ENCODE measurements around the gene MED13L.

The MED13L gene

GRCh38 chr12:115912440-115912839 lies 365.1 kb downstream of the MED13L start:
- no peak overlapping the region for H3K27ac ChIP-seq (ENCODE audit: low read depth, low read length)
- H3K79me2 ChIP-seq (ENCODE audit: insufficient read depth, low read length), result no peaks in the 10 kb centered on the region
- H3K9me3 ChIP-seq (ENCODE audit: insufficient read depth, low read length), result no peaks in the 10 kb centered on the region
- H3K27me3 ChIP-seq (ENCODE audit: low read length), result no peaks in the 10 kb centered on the region
- H3F3A ChIP-seq (ENCODE audit: insufficient read depth), result no peaks in the 10 kb centered on the region
- no peak overlapping the region for H3K9ac ChIP-seq (ENCODE audit: low read length)
- H2AFZ ChIP-seq (ENCODE audit: low read depth, low read length, severe bottlenecking), result no peak overlapping the region
- H3K36me3 ChIP-seq (ENCODE audit: low read length), result no peaks in the 10 kb centered on the region
- H4K20me1 ChIP-seq (ENCODE audit: low read depth, low read length), result no peaks in the 10 kb centered on the region
- H3K9me2 ChIP-seq (replicated peaks; ENCODE audit: insufficient read depth, low read length), result no peaks in the 10 kb centered on the region
- TF ChIP-seq CTCF (IDR thresholded peaks at IDR 0.05; ENCODE audit: insufficient read depth, low read length, poor library complexity, severe bottlenecking), result no peak
- no peak for TF ChIP-seq EZH2phosphoT487 (conservative IDR thresholded peaks at IDR 0.05; ENCODE audit: low read length)
- no peak overlapping the region for H3K4me3 ChIP-seq (ENCODE audit: insufficient read depth, low read length, poor library complexity, severe bottlenecking)
- no peak overlapping the region for H3K4me2 ChIP-seq (ENCODE audit: low read depth, low read length, poor library complexity, severe bottlenecking)

GRCh38 chr12:115911360-115911759 lies 366.1 kb downstream of the MED13L start:
- Histone ChIP-seq H3F3A (ENCODE audit: insufficient read depth) (no peaks in the 10 kb centered on the region), H2AFZ (ENCODE audit: low read depth, low read length, severe bottlenecking) (no peak overlapping the region), H3K9me3 (ENCODE audit: insufficient read depth, low read length) (no peaks in the 10 kb centered on the region), H3K4me3 (ENCODE audit: insufficient read depth, low read length, poor library complexity, severe bottlenecking) (no peak overlapping the region), H3K27me3 (ENCODE audit: low read length) (no peaks in the 10 kb centered on the region), H3K27ac (ENCODE audit: low read depth, low read length) (no peak overlapping the region), H3K9me2 (replicated peaks; ENCODE audit: insufficient read depth, low read length) (no peaks in the 10 kb centered on the region), H3K36me3 (ENCODE audit: low read length) (no peaks in the 10 kb centered on the region), H4K20me1 (ENCODE audit: low read depth, low read length) (no peaks in the 10 kb centered on the region), H3K9ac (ENCODE audit: low read length) (no peak overlapping the region), H3K79me2 (ENCODE audit: insufficient read depth, low read length) (no peaks in the 10 kb centered on the region), H3K4me2 (ENCODE audit: low read depth, low read length, poor library complexity, severe bottlenecking) (no peak overlapping the region)
- no peak for TF ChIP-seq EZH2phosphoT487 (conservative IDR thresholded peaks at IDR 0.05; ENCODE audit: low read length)
- TF ChIP-seq CTCF (IDR thresholded peaks at IDR 0.05; ENCODE audit: insufficient read depth, low read length, poor library complexity, severe bottlenecking), result no peak

GRCh38 chr12:115910057-115910456 lies 367.4 kb downstream of the MED13L start:
- Histone ChIP-seq H3K4me2 (ENCODE audit: low read depth, low read length, poor library complexity, severe bottlenecking) (no peak overlapping the region), H3K79me2 (ENCODE audit: insufficient read depth, low read length) (no peaks in the 10 kb centered on the region), H2AFZ (ENCODE audit: low read depth, low read length, severe bottlenecking) (no peak overlapping the region), H3K9me3 (ENCODE audit: insufficient read depth, low read length) (no peaks in the 10 kb centered on the region), H3K9me2 (replicated peaks; ENCODE audit: insufficient read depth, low read length) (no peaks in the 10 kb centered on the region), H3K27me3 (ENCODE audit: low read length) (no peaks in the 10 kb centered on the region), H3K36me3 (ENCODE audit: low read length) (no peaks in the 10 kb centered on the region), H3K9ac (ENCODE audit: low read length) (no peak overlapping the region), H4K20me1 (ENCODE audit: low read depth, low read length) (no peaks in the 10 kb centered on the region), H3K27ac (ENCODE audit: low read depth, low read length) (no peak overlapping the region), H3K4me3 (ENCODE audit: insufficient read depth, low read length, poor library complexity, severe bottlenecking) (no peak overlapping the region), H3F3A (ENCODE audit: insufficient read depth) (no peaks in the 10 kb centered on the region)
- TF ChIP-seq CTCF (IDR thresholded peaks at IDR 0.05; ENCODE audit: insufficient read depth, low read length, poor library complexity, severe bottlenecking) (no peak), EZH2phosphoT487 (conservative IDR thresholded peaks at IDR 0.05; ENCODE audit: low read length) (no peak)

Data from SU-DHL-6 (cell line).